ENCODE results near the gene PPP1R12A.
"Not testable (repeated sequence)": the region's sequence is repeated elsewhere in the genome, so short reads cannot be mapped to it uniquely, and the experiment has no call there.

PPP1R12A gene

DNA sequence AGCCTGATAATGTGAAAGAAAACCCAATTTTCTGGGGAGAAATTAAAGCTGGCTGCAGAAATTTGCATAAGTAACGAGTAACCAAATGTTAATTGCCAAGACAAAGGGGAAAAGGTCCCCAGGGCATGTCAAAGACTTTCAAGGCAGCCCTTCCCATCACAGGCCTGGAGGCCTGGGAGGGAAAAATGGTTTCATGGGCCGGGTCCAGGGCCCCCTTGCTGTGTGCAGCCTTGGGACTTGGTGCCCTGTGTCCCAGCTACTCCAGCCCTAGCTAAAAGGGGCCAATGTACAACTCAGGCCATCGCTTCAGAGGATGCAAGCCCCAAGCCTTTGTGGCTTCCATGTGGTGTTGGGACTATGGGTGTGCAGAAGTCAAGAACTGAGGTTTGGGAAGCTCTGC, 96.5 kb downstream of the PPP1R12A start:
- FAIRE-seq = no peak

- no peak for FAIRE-seq
Measured at GRCh38 chr12:79837575-79837974, 97.3 kb downstream of the PPP1R12A start.

GRCh38 chr12:79835377-79835843, 99.5 kb downstream of the PPP1R12A start:
- FAIRE-seq = no peak

DNA sequence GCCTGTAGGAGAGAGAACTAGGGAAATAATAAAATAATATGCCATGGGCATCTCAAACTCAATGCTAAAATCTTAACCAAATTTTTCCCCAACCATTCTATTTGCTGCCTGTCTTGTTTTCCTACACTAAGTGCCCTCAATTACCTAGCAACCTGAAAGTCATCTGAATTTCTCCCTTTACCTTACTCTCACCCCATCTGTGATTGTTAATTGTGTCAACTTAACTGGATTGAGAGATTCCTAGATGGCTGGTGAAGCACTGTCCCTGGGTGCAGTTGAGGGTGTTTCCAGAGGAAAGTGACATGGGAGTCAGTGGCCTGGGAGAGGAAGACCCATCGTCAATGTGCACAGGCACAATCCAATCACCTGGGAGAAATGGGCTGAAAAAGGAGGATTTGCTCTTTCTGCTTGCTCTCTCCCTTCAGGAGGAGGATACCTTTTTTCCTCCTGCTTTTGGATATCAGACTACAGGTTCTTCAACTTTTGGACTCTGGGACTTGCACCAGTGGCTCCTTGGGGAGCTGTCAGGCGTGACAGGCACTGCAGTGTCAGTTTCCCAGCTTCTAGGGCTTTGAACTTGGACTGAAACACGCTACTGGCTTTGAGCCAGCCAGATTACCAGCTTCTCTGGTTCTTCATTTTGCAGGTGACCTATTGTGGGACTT, 100.1 kb downstream of the PPP1R12A start:
- no peak for FAIRE-seq

DNA sequence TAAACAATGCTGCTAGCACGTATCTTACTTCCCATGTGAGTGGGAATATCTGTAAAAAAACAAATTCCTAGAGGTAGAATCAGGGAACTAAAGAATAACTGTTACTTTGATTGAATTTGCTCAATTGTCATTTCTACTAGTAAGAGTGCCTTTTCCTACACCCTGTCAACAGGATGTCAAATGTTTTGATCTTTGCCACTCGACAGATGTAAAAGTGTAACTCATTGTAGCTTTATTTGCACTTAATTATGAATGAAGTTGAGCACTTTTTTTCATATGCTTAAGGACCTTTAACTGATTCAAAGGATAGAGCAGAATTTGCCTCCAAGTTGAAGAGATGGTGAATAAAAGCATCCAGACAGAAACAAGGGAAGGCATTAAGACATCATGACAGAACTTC, 104.5 kb downstream of the PPP1R12A start:
- no peak for FAIRE-seq

GRCh38 chr12:79828924-79829323, 106.0 kb downstream of the PPP1R12A start:
- FAIRE-seq = no peak

- FAIRE-seq = no peak
Measured at GRCh38 chr12:79827484-79827883, 107.4 kb downstream of the PPP1R12A start.

DNA sequence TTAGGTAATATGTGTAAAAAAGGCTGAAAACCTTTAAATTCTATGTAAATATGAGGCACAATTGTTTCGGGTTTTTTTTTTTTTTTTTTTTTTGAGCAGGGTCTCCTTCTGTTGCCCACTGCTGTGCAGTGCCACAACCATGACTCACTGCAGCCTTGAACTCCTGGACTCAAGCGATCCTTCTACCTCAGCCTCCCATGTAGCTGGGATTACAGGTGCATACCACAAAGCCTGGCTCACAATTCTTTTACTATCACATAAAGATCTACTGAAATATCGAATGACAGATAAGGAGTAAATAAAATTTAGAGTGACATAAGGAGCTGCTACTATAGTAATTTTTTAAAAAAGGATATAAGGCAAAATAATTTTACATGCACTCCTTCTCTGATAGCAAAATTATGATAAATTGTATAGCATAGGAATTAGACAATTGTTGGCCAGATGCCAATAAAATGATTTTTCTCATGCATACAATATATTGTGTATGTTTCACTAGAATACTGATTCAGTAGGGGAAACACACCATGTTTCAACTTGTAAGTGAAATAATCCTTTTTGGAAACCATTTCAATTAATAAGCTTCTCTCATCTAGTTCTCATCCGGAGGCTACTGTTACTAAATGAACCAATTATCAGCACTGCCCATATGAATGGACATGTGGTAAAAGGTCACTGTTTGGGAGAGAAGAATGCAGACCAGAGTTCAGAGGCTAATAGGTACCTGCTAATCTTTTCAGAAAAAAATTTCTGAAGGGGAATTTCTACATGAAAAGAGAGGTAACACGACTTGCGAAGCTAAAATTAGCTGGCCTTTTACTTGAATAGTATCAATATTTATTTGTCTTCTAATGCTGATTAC, 108.4 kb downstream of the PPP1R12A start:
- no peak for FAIRE-seq

- FAIRE-seq = no peak
Measured at GRCh38 chr12:79822475-79822874, 112.4 kb downstream of the PPP1R12A start.

DNA sequence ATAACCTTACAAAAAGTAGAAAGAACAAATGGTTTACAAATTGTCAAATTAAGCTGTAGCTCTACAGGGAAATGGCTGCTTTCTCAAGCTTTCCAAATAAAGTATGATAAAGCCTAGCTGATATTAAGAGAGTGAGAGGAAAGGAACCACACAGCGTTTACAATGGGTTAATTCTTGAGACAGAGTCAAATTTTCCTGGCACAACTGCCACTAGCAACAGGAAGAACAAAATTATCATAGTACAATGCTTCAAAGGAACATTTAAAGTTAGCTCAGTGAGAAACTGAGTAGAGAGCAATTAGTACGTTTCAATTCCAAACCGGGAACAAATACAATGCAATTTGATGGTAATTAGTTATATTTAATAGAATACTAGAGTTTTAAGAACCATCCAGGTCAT, 116.0 kb downstream of the PPP1R12A start:
- no peak for FAIRE-seq

GRCh38 chr12:79784366-79785065, 150.4 kb downstream of the PPP1R12A start:
- not testable (repeated sequence) for FAIRE-seq

DNA sequence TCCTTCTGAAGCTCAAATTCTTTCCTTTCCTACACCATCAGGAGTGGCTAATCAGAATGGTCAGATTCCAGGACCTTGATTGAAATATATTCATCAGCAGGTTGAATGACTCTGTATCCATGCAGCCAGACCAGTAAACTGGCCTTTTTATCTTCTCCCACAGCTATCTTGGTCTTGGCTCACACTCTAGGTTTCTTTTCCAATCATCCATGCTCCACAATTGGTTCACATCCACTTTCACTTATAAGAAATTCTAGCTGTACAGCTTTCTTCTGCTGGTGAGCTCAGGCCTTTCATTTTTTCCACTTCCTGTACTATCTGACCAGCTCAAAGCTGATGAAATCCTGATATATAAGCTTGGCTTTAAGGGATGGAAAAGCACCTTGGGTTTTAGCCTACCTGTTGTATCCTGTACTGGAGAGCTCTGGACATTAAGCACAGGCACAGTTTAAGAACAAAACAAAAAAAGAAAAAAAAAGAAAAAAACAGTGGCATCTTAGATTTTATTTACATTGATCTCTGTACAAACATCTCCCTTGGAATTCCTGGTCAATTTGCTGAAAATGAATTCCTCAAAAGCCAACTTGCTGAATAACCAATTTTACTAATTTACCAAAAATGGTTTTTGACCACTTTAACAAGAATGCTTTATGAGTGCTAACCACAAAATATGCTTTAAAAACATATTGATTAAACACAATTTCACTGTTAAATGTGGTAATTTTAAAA, 152.6 kb downstream of the PPP1R12A start:
- no peak for FAIRE-seq

DNA sequence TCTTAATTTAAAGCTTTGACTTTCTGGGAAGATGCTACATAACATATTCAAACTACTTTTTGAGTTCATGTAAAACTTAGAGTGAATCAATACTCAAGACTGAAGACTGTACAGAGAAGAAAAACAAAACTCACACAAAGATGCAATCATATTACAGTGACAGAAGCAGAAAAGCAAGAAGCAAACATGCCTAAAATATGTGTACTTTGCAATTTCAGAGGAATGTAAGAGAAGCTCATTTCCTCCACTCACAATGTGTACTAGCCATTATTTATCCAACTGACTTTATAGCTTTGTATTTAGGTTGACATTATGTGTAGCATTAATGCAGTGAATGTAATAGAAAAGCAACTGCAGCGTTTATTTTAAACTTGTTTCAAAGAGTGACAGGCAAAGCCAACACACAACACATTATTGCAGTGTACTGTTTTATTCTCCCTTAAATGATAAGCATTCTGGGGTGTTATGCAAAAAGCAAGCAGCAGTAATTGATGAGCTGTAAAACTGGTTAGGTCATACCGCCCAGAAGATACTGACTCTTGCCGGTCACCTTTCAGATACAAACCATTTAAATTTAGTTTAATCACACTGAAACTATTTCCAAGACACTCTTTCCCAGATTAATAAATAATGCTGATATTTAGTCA, 156.0 kb downstream of the PPP1R12A start:
- no peak for FAIRE-seq

GRCh38 chr12:79776111-79776510, 158.8 kb downstream of the PPP1R12A start:
- no peak for FAIRE-seq

GRCh38 chr12:79775355-79776027, 159.4 kb downstream of the PPP1R12A start:
- peak; percentile 76 for FAIRE-seq

DNA sequence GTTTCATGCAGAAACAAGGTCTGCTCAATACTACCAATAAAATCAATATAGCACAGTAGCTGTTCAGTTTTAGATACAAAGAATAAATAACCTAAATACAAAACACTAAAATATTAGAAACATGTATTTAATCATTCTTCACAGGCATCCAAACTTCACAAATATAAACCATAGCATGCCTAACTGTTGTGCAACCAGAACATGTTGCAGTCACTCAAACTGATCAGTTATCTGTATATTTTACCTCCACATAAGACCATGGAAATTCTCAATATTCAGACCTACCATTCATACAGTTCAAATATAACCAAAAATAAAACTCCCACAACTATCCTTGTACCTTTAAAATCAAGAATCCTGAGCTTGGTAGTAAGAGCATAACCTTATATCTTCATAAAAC, 161.0 kb downstream of the PPP1R12A start:
- no peak for FAIRE-seq

- FAIRE-seq = peak; percentile 29
Measured at GRCh38 chr12:79769860-79770485, 164.9 kb downstream of the PPP1R12A start.

DNA sequence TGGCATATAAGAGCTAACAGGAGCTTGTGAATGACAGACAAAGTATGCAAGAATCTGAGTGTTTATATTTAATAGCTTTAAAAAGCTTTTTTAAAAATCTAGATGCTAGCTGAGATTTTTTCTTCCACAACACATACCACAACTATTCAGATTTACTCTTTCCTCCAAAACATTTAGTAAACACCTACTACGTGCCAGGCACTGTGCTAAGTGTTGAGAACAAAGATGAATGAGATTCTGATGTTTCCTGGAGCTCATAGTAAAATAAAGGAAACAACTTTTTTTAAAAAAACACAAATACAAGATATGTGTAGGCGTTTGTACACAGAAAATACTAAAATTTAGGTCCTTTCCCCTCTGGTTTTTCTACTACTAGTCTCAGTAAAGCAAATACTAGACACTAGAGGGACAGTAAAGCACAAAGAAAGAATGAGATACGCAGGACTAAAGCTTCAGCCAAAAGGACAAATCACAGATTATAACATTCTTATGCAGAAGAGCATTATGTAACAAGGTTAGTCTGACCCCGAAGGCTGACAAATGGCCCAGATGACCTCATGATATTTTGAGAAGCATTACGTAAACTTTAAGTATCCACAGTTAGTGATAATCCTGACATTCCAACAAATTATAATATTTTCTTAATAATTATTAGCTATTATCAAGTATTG, 165.6 kb downstream of the PPP1R12A start:
- peak; percentile 62 for FAIRE-seq

DNA sequence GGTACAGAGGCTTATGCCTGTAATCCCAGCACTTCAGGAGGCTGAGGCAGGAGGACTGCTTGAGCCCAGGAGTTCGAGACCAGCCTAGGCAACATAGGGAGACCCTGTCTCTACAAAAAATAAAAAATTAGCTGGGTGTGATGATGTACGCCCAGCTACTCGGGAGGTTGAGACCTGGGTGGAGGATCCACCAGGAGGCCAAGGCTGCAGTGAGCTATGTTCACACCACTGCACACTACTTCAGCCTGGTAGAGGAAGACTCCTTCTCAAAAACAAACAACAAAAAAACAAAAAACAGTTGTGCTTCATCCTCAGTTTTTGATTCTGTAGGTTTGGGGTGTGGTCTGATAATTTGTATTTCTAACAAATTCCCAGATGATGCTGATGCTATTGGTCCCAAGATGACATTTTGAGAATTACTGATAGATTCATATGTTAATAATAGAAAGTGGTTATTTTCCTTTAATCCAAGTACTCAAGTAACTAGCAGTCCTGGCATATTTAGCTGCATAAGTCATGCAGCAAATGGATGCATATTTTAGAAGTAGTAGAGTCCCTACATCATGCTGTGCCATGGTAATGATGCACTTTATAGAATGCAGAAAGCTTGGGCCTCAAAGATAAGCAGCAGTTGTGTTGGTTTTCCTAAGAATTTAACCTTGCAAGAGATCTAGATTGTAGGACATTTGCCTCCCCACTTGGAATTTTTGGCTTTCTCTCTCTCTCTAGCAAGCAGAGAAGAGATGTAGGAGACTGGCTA, 168.0 kb downstream of the PPP1R12A start:
- no peak for FAIRE-seq

GRCh38 chr12:79765157-79765556, 169.7 kb downstream of the PPP1R12A start:
- no peak for FAIRE-seq
